GM12892 (cell line): ENCODE results near the gene MRPL9.

Experiments used
- DNase-seq: peaks from one replicate; pipeline ENCODE4 v3.0.0; 2011; ENCODE audit not compliant: insufficient read length
- FAIRE-seq: peaks from 2 replicates; lab custom pipeline; 2011; peaks lifted over from hg19 to GRCh38; lab: Jason Lieb, UNC
- POLR2A ChIP-seq: IDR thresholded peaks from 2 replicates; pipeline ENCODE4 v1.6.1; 2011; ENCODE audit warnings: low read depth, low read length, control low read depth
- POLR2AphosphoS5 ChIP-seq: IDR thresholded peaks from 2 replicates; pipeline ENCODE4 v1.6.1; 2011; ENCODE audit warnings: low read depth, low read length, control low read depth
- TAF1 ChIP-seq: IDR thresholded peaks from 2 replicates; pipeline ENCODE4 v1.6.1; 2011; ENCODE audit warnings: low read depth, mild to moderate bottlenecking, control low read depth, low read length, borderline replicate concordance

The MRPL9 gene

GRCh38 chr1:151711951-151712350 lies 51.3 kb downstream of the MRPL9 start:
- DNase-seq: no peak
- TF ChIP-seq POLR2A (no peak), TAF1 (no peak), POLR2AphosphoS5 (no peak)
- no peak for FAIRE-seq

GRCh38 chr1:151711044-151711800 lies 52.1 kb downstream of the MRPL9 start:
- FAIRE-seq: no peak
- TF ChIP-seq POLR2AphosphoS5 (no peak), POLR2A (no peak), TAF1 (no peak)
- DNase-seq: no peak

- FAIRE-seq (no peak), DNase-seq (no peak)
- TF ChIP-seq POLR2AphosphoS5 (no peak), TAF1 (no peak), POLR2A (no peak)
Observed at GRCh38 chr1:151710187-151710840, 53.0 kb downstream of the MRPL9 start.
